ENCODE measurements around the gene SPZ1. TPM values are rescaled to one million over a fixed set of nuclear protein-coding genes. Genes with fewer than 3 reads are reported as not detected.
A peak's percentile ranks its signal among the peaks of the same experiment; 100 is the strongest.

Gene SPZ1
- total and polyA plus RNA-seq, 2 of the 8 experiments (the other 6 are each of a cell fraction or from before 2014, with no cell fraction given): not detected

DNA sequence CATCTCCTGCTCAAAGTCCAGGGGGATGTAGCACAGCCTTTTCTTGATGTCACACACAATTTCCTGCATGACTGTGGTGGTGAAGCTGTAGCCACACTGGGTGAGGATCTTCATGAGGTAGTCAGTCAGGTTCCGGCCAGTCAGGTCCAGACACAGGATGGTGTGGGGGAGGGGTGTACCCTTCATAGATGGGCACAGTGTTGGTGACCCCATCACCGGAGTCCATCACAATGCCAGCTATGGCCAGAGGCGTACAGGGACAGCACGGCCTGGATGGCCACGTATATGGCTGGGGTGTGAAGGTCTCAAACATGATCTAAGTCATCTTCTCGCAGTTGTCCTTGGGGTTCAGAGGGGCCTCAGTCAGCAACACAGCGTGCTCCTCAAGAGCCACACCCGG lies 19.7 kb upstream of the SPZ1 start:
- no peak overlapping the region for H2BK15ac ChIP-seq (ENCODE audit: low read length)
- H3K56ac ChIP-seq (replicated peaks; ENCODE audit: insufficient read length, low read depth, low read length): no peak overlapping the region
- H2BK120ac ChIP-seq (replicated peaks; ENCODE audit: low read depth, low read length): no peak overlapping the region
- TF ChIP-seq TEAD4 (IDR thresholded peaks at IDR 0.05; ENCODE audit: low read depth, low read length) (no peak), CBX8 (IDR thresholded peaks at IDR 0.05; ENCODE audit: borderline replicate concordance, low read depth, low read length) (no peak), ATF3 (IDR thresholded peaks at IDR 0.05; ENCODE audit: insufficient read depth, low read depth, low read length) (no peak), CBX5 (IDR thresholded peaks at IDR 0.05; ENCODE audit: low read depth, low read length) (no peak), NANOG (IDR thresholded peaks at IDR 0.05; ENCODE audit: insufficient read depth, low read depth, low read length, poor library complexity, severe bottlenecking) (no peak), TAF1 (IDR thresholded peaks at IDR 0.05; ENCODE audit: low read depth, low read length) (no peak), CTBP2 (IDR thresholded peaks at IDR 0.05; ENCODE audit: borderline replicate concordance, insufficient read depth, insufficient read length, low read length) (no peak), MAFK (IDR thresholded peaks at IDR 0.05; ENCODE audit: low read depth, low read length) (no peak), EP300 (IDR thresholded peaks at IDR 0.05; ENCODE audit: borderline replicate concordance in 1 of 2, low read depth in 2 of 2, low read length in 2 of 2) (no peak), SAP30 (IDR thresholded peaks at IDR 0.05; ENCODE audit: insufficient read depth, insufficient replicate concordance, low read length) (no peak), YY1 (IDR thresholded peaks at IDR 0.05; ENCODE audit: low read depth, low read length) (no peak), KDM5A (IDR thresholded peaks at IDR 0.05; ENCODE audit: low read length) (no peak), TAF7 (optimal IDR thresholded peaks at IDR 0.05; ENCODE audit: borderline replicate concordance, low read depth, low read length) (no peak)
- H4K20me1 ChIP-seq (replicated peaks in 1 of 2; ENCODE audit: control insufficient read depth in 1 of 2, insufficient read depth in 2 of 2, low read length in 2 of 2): no peaks in the 10 kb centered on the region
- DNase-seq (ENCODE audit: low read depth in 1 of 2, low spot score in 2 of 2) (no peak), FAIRE-seq (no peak)
- H3K4me1 ChIP-seq (replicated peaks in 1 of 4; ENCODE audit: control insufficient read depth in 3 of 4, insufficient read depth in 4 of 4, low read length in 3 of 4): no peaks in the 10 kb centered on the region; a peak in 1 of 7 replicates
- H3K4me2 ChIP-seq (ENCODE audit: insufficient read depth in 1 of 2, low read depth in 2 of 2, low read length in 2 of 2): no peak overlapping the region
- no peak overlapping the region for H3K23ac ChIP-seq (ENCODE audit: insufficient read length)
- ChIA-PET POLR2A (ENCODE audit: partially characterized antibody) (no interaction called here), CTCF (ENCODE audit: partially characterized antibody) (no interaction called here)
- H3K36me3 ChIP-seq (ENCODE audit: control insufficient read depth in 2 of 4, insufficient read depth in 4 of 4, low read length in 3 of 4): no peaks in the 10 kb centered on the region
- no peaks in the 10 kb centered on the region for H3K27me3 ChIP-seq (replicated peaks in 1 of 4; ENCODE audit: control insufficient read depth in 3 of 4, extremely low read depth in 1 of 4, insufficient read depth in 3 of 4, low read length in 3 of 4)
- H4K8ac ChIP-seq (ENCODE audit: extremely low read depth, insufficient read depth, low read length): peak overlapping the region; percentile 25; the same call in 1 of the 2 replicates
- no peak overlapping the region for H3K14ac ChIP-seq (ENCODE audit: insufficient read length)
- 0 out of 2 replicates have a peak overlapping the region, but pooled peaks have one; percentile 75 for H2AK5ac ChIP-seq (ENCODE audit: low read depth, low read length)
- H3K9me3 ChIP-seq (ENCODE audit: insufficient read depth in 2 of 2, low read depth in 1 of 2, low read length in 1 of 2): peaks cover 0 to 4% of the 10 kb centered on the region in 2 experiments; a peak in 1 of 4 replicates
- no peak overlapping the region for H3K9ac ChIP-seq (replicated peaks in 1 of 4; ENCODE audit: extremely low read depth in 1 of 4, low read depth in 3 of 4, low read length in 3 of 4)
- H4K91ac ChIP-seq (replicated peaks; ENCODE audit: insufficient read length, low read length): no peak overlapping the region
- H3K79me1 ChIP-seq (ENCODE audit: low read depth, low read length): no peaks in the 10 kb centered on the region
- no peak overlapping the region for H4K5ac ChIP-seq (ENCODE audit: insufficient read length, low read depth, low read length)
- no peak overlapping the region for H3K4me3 ChIP-seq (ENCODE audit: extremely low read depth in 1 of 4, insufficient read depth in 2 of 4, low read depth in 3 of 4, low read length in 4 of 4)
- no peak overlapping the region for H2BK5ac ChIP-seq (ENCODE audit: low read depth, low read length)
- no peaks in the 10 kb centered on the region for H3K79me2 ChIP-seq (ENCODE audit: control insufficient read depth in 1 of 2, insufficient read depth in 2 of 2, low read length in 2 of 2)
- H2BK12ac ChIP-seq (ENCODE audit: low read depth, low read length): no peak overlapping the region
- no peak overlapping the region for H3K18ac ChIP-seq (ENCODE audit: extremely low read depth, low read length)
- no peak overlapping the region for H3K4ac ChIP-seq (replicated peaks; ENCODE audit: insufficient read length, low read depth, low read length)
- H2AFZ ChIP-seq (ENCODE audit: low read length): no peak overlapping the region
- H3K27ac ChIP-seq (ENCODE audit: low read depth, low read length): no peak overlapping the region
- 88% methylated on average over 7 of the region's 8 CpGs; no CpG with 5 or more reads in 1 of the 2 experiments for whole genome bisulfite sequencing, 2 experiments (ENCODE audit: extremely low coverage in 1 of 2, insufficient coverage in 1 of 2, insufficient read length in 1 of 2, insufficient replicate concordance in 2 of 2, low coverage in 1 of 2, low lambda C conversion rate in 2 of 2, missing lambda C conversion rate in 1 of 2)
- H3K23me2 ChIP-seq (ENCODE audit: low read depth, low read length): no peaks in the 10 kb centered on the region
- no peak overlapping the region for H2BK20ac ChIP-seq (ENCODE audit: low read length)
